Stimulated activated naive CD8-positive, alpha-beta T cell treated with anti-CD3 and anti-CD28 coated beads, Interleukin-15, Interleukin-2, amounts not matched to agents 100 U/mL and 50 U/mL, for 24 hours (primary cell): Measurements from ENCODE around the gene TMEM119.
"Not testable (repeated sequence)": the region's sequence is repeated elsewhere in the genome, so short reads cannot be mapped to it uniquely, and the experiment has no call there.

Experiments
- ATAC-seq: fragments of 150-1000 bp; cut with Tn5 transposase; one replicate; pipeline ENCODE4 v1.10.0; 2021
- DNase-seq: peaks from one replicate; pipeline ENCODE4 v3.0.0; 2021

The TMEM119 gene

DNA sequence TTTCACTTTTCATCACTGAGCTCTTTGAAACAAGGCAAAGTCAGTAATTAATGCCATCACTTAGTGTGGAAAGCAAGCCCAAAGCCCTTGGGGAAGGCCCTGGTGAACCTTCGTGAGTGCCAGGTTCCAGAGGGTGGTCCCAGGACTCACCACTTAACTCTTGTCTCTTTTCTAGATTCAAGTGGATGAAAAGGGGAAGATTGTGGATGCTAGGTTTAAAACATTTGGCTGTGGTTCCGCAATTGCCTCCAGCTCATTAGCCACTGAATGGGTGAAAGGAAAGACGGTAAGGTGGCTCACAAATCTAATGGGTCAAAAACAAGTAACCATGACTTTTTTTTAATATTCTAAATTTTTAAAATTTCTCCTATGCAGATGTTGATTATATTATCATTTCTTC, 32.7 kb downstream of the TMEM119 start:
- no peak for DNase-seq
- no peak for ATAC-seq

DNA sequence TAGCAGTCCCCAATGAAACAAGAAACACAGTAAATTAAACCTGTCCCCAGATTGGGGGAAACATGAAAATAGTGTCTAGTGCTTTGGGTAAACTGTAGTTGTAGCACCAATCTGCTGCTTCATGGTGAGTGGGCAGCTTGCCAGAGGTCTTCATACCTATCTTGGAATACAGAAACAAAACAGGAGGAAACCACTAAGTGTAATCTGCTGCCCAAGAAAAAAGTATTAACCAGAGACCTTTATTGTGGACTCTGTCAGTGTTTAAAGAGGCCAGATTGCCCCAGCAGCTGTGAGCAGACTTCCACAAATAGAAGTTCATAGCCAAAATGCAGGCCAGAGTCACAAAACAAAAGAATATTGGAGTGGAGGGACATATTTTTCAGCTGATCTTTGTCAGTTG, 33.2 kb downstream of the TMEM119 start:
- DNase-seq: no peak
- ATAC-seq: no peak

DNA sequence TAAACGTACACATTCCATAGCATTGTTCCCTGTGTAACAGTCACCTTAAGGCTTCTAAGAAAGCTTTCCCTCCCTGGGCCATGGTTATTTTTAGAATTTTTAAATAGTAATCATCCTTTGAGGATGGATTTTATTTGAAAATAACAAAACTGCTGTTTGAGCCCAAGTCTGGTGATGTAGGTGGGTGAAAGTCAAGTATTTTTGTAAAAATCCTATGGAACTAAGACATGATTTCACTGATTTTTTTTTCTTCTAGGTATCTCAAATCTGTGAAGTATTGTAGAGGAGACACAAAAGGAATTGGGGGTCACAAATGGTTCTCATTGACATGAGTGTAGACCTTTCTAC, 34.1 kb downstream of the TMEM119 start:
- DNase-seq (no peak), ATAC-seq (no peak)

DNA sequence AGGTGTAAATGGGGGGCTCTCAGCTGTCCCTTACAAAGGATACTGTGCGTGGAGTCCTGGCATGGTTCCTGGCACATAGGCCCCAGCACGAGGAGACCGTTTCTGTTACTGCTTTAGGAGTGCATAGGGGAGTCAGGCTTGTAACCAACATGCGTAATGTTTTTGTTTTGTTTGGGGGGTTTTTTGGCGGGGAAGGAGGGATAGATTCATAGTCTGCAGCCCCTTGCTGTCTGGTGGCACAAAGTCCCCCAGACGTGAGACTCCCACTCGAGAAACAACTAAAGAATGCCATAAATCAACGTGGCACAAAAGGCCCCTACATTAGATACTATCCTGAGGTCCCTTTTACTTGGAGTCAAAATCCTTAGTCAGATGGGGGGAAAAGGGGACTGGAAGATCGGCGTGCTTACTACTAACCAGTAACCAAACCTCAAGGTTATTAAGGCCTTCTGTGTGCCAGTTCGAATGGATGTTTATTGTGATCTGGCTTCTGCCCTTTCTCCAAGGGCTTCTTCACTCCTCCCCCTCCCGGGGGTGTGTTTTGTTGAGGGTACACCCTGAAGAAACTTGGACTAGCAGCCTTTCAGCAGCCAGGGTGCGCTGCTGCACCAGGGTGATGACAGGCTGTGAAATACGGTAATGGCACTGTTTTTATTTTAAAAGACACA, 34.6 kb downstream of the TMEM119 start:
- DNase-seq: peak; percentile 87
- peak; percentile 71 for ATAC-seq

DNA sequence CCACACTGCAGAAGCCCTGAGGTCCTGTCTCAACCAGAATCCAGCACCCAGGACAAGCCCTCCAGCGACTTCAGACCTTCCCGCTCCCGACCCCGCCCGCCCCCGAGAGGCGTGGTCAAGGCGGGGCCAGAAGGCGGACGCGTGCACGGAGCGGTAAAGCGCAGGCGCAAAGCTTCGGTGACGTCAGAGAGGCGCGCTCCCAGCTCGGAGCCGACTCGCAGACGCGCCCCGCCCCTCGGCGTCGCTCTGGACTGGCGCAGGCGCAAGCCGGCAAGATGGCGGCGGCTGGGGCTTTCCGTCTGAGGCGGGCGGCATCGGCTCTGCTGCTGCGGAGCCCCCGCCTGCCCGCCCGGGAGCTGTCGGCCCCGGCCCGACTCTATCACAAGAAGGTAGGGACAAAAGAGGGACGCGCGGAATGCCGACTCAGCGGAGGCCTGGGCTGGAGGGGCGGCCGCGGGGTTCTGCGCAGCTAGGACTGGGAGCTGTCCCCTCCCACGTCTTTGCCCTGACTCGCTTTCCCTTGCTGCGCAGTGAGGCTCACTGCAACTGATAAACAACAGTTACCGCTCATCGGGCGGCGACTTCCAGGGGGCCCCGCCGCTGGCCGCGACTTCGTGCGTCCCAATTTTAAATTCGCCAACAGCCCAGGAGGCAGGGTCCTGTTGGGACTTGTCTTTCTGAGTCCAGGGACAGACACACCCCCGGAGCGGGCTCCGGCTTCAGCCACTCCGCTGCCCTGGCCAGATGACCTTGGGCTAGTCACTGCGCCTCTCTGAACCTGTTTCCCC, 35.3 kb downstream of the TMEM119 start, which contains the start of gene ISCU:
TSS of gene ISCU (plus strand) at position 249 of the 788 bp plus-strand sequence. CDS start at position 276, 27 bp downstream.
- peak; percentile 99 for DNase-seq

DNA sequence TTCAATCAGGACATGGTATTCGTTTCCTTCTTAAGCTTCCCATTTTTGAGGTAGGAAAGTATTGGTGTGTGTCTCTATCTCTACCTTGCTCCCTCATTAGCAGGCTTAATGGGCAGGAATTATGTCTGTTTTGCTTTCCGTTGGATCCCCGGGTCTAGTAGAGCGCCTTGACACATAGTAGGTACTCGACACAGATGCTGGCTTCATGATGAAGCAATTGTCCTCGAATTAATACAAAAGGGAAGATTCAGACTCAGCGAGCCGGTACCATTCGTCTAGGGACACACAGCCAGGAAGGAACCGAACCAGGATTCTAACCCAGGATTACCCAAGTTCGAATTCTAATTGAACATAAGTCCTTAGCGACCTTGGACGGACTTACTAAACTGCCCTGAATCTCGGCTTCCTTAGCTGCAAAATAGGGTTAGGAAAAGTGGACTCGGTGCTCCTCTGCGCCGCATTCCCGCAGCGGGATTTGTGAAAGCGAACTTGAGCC, 36.0 kb downstream of the TMEM119 start:
- DNase-seq: peak; percentile 16

More for the DNA sequence above, 35.3 kb downstream of the TMEM119 start, which contains the start of gene ISCU:
- peak; percentile 71 for ATAC-seq

DNA sequence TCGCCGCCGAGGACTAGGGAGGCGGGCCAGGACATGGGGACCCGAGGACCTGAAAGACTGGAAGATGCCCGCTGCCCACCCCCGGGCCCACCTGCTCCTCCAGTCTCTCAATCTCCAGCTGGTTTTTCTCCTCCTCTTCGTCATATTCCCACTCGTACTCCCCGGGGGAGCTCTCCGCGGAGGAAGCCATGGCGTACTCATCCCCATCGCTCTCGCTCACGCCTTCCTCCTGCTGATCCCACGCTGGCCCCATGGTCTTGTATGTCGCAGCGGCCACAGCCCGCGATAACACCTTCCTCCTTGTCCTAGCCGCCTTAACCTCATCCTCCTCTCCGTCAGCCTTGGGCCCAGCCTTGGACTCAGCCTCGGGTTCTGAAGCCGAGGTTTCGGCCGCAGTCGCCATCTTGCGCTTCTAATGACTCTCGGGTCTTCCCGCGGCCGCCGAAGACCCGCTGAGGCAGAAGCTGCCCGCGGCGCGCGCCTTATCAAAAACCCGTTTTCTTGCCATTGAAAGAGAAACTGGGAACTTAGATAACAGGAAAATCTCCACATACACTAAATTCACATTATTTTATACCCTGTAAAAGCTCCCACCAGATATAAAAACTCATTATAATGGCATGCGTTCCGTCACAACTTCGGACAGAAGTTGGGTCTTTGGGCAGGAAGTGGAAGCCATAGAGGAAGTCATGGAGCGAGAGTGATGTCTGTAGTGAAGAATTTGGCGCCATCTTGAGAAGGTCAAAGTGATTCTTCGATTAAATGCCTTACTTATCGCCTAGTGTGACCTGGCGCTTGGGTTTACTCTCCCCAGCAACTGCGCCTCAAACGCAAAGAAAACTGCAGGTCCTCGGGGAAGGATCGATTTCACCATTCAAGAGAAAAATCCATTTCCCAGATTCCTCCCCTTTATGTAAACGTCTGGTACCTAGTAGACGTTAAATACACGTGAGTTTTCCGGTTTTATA, 36.8 kb downstream of the TMEM119 start, which contains the start of gene SART3:
TSS of gene SART3 (minus strand) at position 422 of the 968 bp plus-strand sequence. CDS start at position 403, 19 bp downstream.
- DNase-seq (peak; percentile 83), ATAC-seq (peak; percentile 43)

More for the DNA sequence above, 36.0 kb downstream of the TMEM119 start:
- ATAC-seq: no peak

DNA sequence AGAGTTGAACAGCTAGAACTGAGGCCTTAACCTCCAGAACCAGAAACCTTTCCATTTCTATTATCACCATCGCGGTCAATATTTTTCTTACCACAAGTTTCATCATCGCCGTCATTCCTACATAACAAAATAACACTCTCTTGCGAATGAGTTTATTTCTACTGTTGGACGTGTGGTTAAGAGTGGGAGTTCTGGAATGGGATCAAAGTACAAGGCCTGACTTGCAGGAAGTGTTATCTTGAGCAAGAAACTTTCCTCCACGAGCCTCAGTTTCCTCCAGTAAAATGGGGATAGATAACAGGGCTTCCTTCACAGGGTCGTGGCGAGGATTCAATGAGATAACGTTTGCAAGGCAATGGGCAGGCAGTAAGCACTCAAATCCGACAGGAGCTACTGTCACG, 37.6 kb downstream of the TMEM119 start:
- no peak for DNase-seq
- no peak for ATAC-seq

DNA sequence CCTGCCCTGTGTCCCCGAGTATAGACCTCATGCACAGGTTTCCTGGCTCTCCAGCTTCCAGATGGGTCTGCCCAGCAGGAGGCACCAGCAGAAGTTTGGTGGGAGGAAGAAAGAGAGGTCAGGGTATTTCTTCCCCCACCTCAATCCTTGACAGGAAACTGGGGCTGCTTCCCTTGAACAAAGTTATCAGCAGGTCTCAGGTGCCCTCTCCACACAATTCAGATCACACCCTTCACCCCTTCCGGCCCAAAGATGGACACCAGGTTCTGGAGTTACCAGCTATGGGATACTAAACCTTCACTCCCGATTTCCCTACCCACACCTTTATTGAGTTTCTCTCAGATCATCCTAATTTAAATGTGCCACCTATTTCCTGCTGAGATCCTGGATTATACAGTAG, 38.1 kb downstream of the TMEM119 start:
- DNase-seq (no peak), ATAC-seq (no peak)

DNA sequence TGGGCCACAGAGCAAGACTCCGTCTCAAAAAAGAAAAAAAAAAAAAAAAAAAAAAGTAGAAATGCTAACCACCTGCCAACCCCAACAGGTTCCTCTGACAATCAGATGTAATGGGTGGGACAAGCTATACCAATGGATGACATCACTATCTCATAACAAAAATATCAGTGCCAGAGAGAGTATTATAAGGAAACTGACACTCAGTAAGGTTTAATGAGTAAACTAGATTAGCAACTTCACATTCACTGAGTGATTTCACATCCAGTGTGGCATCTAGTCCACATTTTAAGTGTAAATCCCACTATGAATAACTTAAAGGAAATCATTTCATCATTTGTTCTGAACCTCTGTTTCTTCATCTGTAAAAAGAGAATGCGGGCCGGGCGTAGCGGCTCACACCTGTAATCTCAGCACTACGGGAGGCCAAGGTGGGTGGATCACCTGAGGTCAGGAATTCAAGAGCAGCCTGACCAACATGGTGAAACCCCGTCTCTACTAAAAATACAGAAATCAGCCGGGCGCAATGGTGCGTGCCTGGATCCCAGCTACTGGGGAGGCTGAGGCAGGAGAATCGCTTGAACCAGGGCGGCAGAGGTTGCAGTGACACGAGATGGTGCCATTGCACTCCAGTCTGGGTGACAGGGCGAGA, 38.8 kb downstream of the TMEM119 start:
- ATAC-seq (no peak), DNase-seq (no peak)

DNA sequence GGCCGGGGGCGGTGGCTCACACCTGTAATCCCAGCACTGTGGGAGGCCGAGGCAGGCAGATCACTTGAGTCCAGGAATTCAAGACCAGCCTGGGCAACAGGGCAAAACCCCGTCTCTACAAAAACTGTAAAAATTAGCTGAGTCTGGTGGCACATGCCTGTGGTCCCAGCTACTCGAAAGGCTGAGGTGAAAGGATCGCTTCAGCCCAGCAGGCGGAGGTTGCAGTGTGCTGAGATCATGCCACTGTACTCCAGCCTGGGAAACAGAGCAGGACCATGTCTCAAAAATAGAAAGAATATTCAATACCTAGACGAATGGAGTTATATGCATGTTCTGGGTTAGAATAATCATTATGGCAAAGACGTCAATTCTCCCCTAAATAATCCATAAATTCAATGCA, 42.5 kb downstream of the TMEM119 start:
- not testable (repeated sequence) for ATAC-seq, DNase-seq

DNA sequence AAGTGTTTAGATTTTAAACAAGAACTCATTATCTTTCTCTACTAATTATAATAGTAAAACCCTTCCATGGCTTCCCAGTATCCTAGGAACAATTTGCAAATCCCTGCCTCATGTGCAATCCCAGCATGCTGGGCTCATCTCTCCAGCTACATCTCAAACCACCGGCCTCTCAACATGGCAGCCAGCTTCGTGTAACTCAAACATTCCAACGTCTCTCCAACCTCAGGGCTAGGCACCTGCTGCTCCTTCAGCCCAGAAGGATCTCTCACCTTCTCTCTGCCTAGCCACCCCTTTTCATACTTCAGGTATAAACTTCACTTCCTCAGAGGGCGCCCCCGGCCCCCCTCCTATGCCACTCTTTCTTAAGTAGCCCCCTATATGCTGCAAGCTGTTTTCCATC, 44.1 kb downstream of the TMEM119 start:
- DNase-seq (no peak), ATAC-seq (no peak)

DNA sequence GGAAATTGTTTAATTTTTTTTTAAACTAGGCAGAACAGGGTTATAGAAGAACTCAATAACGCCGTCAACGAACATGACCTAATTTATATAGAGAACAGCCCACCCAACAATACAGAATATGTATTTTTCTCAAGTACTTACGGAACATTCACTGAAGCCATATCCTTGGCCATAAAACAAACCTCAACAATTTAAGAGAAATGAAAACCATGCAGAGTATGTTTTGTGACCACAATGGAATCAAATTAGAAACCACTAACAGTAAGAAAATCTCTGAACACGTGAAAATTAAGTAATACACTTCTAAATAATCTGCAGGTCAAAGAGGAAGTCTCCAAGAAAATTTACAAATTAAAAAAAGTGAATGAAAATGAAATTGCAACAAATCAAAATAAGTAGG, 46.3 kb downstream of the TMEM119 start:
- DNase-seq: no peak
- ATAC-seq: no peak

DNA sequence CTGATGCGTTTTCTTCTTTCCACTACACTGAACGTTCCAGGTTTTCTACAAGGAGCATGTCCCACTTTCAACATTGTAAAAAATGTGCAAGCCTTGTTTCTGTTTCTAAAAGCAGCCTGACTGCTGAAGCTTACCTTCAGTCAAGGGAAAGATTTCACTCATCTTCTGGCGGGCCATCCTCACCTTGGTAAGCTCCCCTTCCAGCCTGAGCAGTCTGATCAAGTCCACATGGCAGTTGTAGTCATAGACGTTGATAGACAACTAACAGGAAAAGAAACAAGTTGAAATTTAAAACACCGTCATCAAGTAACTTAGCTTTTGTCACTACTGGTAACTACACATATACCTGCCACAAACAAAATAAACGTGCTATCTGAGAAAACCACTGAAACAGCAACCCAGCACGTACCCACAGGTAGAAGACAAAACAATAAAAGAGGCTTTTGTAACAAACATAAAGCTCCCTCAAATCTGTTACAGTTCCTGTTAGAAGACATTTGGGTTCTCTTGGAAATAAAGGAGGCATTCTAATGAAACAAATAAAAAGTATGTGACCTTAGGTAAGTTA, 48.8 kb downstream of the TMEM119 start:
- ATAC-seq: no peak
- DNase-seq: no peak

DNA sequence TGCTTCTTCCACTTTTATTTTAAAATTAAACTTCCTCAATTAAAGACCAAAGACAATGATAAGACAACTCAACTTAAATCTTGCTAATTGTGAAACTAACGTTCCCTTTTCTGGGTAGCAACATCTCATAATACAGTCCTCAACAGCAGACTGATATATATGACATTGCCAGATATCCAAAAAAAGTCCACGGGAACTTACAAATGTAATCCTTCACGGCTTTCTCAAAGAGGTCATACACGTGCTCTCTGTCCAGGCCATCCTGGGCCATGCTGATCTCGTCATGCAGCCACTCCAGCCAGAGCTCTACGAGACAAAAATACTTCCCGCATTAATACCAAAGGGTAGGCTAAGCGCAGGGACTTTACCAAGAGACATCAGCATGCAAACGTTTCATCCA, 50.2 kb downstream of the TMEM119 start:
- DNase-seq (no peak), ATAC-seq (no peak)

DNA sequence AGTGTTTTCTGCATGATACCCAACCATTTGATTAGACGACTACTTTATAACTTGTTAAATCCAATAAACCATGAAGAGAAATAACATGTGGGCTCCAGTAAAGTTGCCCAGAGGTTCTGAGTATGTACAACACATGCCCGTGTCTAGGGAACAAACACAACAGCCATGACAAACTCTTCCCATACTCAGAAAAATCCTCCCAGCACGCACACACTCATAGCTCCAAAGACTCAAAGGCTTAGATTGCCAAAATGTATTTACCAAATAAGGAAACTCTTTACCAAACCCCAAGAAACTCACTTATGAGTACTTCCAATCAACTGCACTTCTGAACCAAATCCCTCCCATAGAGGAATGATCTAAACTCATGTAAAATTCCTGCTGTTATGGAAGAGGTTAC, 54.2 kb downstream of the TMEM119 start:
- ATAC-seq (no peak), DNase-seq (no peak)

DNA sequence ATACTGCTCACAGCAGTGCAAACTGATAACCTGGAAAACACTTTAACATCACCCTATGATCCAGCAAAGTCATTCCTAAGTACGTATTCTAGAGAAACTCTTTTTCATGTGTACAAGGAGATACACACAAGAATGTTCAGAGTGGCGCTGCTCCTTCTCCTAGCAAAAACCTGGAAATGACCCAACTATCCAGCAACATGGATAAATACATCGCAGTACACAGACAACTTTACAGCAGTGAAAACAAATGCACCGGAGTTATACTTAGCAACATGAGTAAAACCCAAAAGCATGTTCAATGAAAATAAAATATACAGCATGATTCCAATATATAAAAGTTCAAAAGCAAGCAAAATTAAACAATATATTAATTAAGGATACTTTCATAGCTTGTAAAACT, 55.6 kb downstream of the TMEM119 start:
- DNase-seq (no peak), ATAC-seq (no peak)
